ENCODE results near the gene ELMO2.

DNA sequence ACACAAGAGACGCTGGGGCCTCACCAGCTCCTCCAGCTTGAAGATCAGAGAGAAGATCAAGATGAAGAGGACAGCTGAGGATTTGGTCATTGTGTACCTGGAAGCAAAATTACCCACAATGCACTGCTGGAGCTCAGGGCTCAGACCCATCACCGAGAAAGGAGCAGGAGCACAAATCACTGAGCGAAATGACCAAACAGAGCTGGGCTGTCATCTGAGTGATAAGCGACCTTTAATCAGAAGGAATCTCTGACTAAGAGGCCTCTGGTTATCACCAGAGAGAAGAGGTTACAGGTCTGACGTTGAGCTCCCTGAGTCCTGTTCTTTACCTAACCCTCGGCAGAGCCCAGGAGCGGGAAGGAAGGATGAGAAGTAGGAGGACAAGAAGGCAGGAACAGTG lies 50.6 kb downstream of the ELMO2 start:
- TF ChIP-seq BCL11A (tag by site-specific recombination; IDR thresholded peaks at IDR 0.05; ENCODE audit: low read depth) (no peak), ZNF121 (tag by site-specific recombination; IDR thresholded peaks at IDR 0.05) (no peak), ZNF155 (tag by site-specific recombination; IDR thresholded peaks at IDR 0.05) (no peak), SP2 (tag by site-specific recombination; IDR thresholded peaks at IDR 0.05) (no peak), ZSCAN23 (tag by site-specific recombination; IDR thresholded peaks at IDR 0.05) (no peak), ZNF76 (tag by site-specific recombination; IDR thresholded peaks at IDR 0.05; ENCODE audit: borderline replicate concordance, low read depth) (peak; percentile 80), ZNF423 (tag by site-specific recombination; IDR thresholded peaks at IDR 0.05) (no peak), ZNF768 (tag by site-specific recombination; IDR thresholded peaks at IDR 0.05) (no peak), YY1 (tag by site-specific recombination; IDR thresholded peaks at IDR 0.05) (no peak)
- TF ChIP-seq, protein P1, sequence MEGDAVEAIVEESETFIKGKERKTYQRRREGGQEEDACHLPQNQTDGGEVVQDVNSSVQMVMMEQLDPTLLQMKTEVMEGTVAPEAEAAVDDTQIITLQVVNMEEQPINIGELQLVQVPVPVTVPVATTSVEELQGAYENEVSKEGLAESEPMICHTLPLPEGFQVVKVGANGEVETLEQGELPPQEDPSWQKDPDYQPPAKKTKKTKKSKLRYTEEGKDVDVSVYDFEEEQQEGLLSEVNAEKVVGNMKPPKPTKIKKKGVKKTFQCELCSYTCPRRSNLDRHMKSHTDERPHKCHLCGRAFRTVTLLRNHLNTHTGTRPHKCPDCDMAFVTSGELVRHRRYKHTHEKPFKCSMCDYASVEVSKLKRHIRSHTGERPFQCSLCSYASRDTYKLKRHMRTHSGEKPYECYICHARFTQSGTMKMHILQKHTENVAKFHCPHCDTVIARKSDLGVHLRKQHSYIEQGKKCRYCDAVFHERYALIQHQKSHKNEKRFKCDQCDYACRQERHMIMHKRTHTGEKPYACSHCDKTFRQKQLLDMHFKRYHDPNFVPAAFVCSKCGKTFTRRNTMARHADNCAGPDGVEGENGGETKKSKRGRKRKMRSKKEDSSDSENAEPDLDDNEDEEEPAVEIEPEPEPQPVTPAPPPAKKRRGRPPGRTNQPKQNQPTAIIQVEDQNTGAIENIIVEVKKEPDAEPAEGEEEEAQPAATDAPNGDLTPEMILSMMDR (tag by site-specific recombination; IDR thresholded peaks at IDR 0.05) = no peak
- TF ChIP-seq, protein P2, sequence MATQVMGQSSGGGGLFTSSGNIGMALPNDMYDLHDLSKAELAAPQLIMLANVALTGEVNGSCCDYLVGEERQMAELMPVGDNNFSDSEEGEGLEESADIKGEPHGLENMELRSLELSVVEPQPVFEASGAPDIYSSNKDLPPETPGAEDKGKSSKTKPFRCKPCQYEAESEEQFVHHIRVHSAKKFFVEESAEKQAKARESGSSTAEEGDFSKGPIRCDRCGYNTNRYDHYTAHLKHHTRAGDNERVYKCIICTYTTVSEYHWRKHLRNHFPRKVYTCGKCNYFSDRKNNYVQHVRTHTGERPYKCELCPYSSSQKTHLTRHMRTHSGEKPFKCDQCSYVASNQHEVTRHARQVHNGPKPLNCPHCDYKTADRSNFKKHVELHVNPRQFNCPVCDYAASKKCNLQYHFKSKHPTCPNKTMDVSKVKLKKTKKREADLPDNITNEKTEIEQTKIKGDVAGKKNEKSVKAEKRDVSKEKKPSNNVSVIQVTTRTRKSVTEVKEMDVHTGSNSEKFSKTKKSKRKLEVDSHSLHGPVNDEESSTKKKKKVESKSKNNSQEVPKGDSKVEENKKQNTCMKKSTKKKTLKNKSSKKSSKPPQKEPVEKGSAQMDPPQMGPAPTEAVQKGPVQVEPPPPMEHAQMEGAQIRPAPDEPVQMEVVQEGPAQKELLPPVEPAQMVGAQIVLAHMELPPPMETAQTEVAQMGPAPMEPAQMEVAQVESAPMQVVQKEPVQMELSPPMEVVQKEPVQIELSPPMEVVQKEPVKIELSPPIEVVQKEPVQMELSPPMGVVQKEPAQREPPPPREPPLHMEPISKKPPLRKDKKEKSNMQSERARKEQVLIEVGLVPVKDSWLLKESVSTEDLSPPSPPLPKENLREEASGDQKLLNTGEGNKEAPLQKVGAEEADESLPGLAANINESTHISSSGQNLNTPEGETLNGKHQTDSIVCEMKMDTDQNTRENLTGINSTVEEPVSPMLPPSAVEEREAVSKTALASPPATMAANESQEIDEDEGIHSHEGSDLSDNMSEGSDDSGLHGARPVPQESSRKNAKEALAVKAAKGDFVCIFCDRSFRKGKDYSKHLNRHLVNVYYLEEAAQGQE (tag by site-specific recombination; IDR thresholded peaks at IDR 0.05) = no peak
- TF ChIP-seq, protein P3, sequence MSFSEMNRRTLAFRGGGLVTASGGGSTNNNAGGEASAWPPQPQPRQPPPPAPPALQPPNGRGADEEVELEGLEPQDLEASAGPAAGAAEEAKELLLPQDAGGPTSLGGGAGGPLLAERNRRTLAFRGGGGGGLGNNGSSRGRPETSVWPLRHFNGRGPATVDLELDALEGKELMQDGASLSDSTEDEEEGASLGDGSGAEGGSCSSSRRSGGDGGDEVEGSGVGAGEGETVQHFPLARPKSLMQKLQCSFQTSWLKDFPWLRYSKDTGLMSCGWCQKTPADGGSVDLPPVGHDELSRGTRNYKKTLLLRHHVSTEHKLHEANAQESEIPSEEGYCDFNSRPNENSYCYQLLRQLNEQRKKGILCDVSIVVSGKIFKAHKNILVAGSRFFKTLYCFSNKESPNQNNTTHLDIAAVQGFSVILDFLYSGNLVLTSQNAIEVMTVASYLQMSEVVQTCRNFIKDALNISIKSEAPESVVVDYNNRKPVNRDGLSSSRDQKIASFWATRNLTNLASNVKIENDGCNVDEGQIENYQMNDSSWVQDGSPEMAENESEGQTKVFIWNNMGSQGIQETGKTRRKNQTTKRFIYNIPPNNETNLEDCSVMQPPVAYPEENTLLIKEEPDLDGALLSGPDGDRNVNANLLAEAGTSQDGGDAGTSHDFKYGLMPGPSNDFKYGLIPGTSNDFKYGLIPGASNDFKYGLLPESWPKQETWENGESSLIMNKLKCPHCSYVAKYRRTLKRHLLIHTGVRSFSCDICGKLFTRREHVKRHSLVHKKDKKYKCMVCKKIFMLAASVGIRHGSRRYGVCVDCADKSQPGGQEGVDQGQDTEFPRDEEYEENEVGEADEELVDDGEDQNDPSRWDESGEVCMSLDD (tag by site-specific recombination; IDR thresholded peaks at IDR 0.05) = no peak
- TF ChIP-seq, protein P4, sequence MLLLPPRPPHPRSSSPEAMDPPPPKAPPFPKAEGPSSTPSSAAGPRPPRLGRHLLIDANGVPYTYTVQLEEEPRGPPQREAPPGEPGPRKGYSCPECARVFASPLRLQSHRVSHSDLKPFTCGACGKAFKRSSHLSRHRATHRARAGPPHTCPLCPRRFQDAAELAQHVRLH (tag by site-specific recombination; IDR thresholded peaks at IDR 0.05) = no peak

All from HEK293 (cell line).